PC-9 (cell line): ENCODE measurements around the gene RAB30.
"Not testable (repeated sequence)": the region's sequence is repeated elsewhere in the genome, so short reads cannot be mapped to it uniquely, and the experiment has no call there.

Experiments
- EZH2 ChIP-seq: fragments of 200-600 bp; sonication (generic); IDR thresholded peaks from 2 replicates; pipeline ENCODE4 v1.8.0; 2017; ENCODE audit warnings: antibody characterized with exemption, low read depth
- TF ChIP-seq, protein P1 (sequence below): fragments of 200-600 bp; sonication (generic); conservative IDR thresholded peaks from 2 replicates; pipeline ENCODE4 v1.6.1; 2017; ENCODE audit warnings: mixed run types, antibody characterized with exemption, mild to moderate bottlenecking, moderate library complexity

DNA sequence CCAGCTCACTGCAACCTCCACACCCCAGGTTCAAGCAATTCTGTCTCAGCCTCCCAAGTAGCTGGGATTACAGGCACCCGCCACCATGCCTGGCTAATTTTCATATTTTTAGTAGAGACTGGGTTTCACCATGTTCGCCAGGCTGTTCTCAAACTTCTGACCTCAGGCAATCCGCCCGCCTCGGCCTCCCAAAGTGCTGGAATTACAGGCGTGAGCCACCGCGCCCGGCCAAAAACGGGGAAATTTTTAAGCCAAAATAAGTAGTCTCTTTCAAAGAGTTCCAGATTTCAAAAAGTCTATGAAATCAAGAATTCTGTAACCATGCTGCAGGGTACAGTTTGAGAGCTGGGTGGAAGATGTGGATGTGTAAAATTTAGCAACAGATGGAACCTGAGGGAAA, 62.6 kb downstream of the RAB30 start:
- TF ChIP-seq, protein P1, sequence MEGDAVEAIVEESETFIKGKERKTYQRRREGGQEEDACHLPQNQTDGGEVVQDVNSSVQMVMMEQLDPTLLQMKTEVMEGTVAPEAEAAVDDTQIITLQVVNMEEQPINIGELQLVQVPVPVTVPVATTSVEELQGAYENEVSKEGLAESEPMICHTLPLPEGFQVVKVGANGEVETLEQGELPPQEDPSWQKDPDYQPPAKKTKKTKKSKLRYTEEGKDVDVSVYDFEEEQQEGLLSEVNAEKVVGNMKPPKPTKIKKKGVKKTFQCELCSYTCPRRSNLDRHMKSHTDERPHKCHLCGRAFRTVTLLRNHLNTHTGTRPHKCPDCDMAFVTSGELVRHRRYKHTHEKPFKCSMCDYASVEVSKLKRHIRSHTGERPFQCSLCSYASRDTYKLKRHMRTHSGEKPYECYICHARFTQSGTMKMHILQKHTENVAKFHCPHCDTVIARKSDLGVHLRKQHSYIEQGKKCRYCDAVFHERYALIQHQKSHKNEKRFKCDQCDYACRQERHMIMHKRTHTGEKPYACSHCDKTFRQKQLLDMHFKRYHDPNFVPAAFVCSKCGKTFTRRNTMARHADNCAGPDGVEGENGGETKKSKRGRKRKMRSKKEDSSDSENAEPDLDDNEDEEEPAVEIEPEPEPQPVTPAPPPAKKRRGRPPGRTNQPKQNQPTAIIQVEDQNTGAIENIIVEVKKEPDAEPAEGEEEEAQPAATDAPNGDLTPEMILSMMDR = not testable (repeated sequence)
- TF ChIP-seq EZH2 = not testable (repeated sequence)
